Activated naive CD8-positive, alpha-beta T cell treated with anti-CD3 and anti-CD28 coated beads for 36 hours (primary cell): Measurements from ENCODE around the gene ERBB4. TPM values are rescaled to one million over a fixed set of nuclear protein-coding genes. Genes with fewer than 3 reads are reported as not detected.

Experiments used
- DNase-seq: peaks from one replicate; pipeline ENCODE4 v3.0.0; 2021
- H3K27ac Mint-ChIP-seq: one replicate; pipeline ENCODE4 v1.8.0; 2022; ENCODE audit warnings: mild to moderate bottlenecking, moderate library complexity, mixed read lengths
- H3K27me3 Mint-ChIP-seq: one replicate; pipeline ENCODE4 v1.8.0; 2022; ENCODE audit warnings: mild to moderate bottlenecking, mixed read lengths
- H3K36me3 Mint-ChIP-seq: one replicate; pipeline ENCODE4 v1.8.0; 2021; ENCODE audit warnings: mild to moderate bottlenecking, mixed read lengths
- H3K4me1 Mint-ChIP-seq: one replicate; pipeline ENCODE4 v1.8.0; 2021; ENCODE audit warnings: mixed read lengths
- H3K4me3 Mint-ChIP-seq: one replicate; pipeline ENCODE4 v1.8.0; 2022; ENCODE audit warnings: mild to moderate bottlenecking, moderate library complexity, mixed read lengths
- H3K9me3 Mint-ChIP-seq: one replicate; pipeline ENCODE4 v1.8.0; 2022; ENCODE audit warnings: mixed read lengths
- total RNA-seq, 2 experiments: library from RNA; stranded (reverse); gene quantifications; one replicate each; pipeline ENCODE4 v1.2.3, GENCODE V29; 2021

ERBB4 gene
- total RNA-seq, 2 experiments from 2014 or later = not detected

GRCh38 chr2:211347328-211347727, 1191.3 kb downstream of the ERBB4 start:
- DNase-seq = no peak
- Mint-ChIP-seq H3K9me3 (peaks cover 1% of the 10 kb centered on the region), H3K4me1 (no peaks in the 10 kb centered on the region), H3K27me3 (no peaks in the 10 kb centered on the region), H3K4me3 (no peak overlapping the region), H3K27ac (no peak overlapping the region), H3K36me3 (no peaks in the 10 kb centered on the region)

- Mint-ChIP-seq H3K27ac (no peak overlapping the region), H3K9me3 (peaks cover 1% of the 10 kb centered on the region), H3K4me3 (no peak overlapping the region), H3K4me1 (no peaks in the 10 kb centered on the region), H3K27me3 (no peaks in the 10 kb centered on the region), H3K36me3 (no peaks in the 10 kb centered on the region)
- DNase-seq = no peak
These were observed 1194.3 kb downstream of the ERBB4 start for GRCh38 chr2:211344289-211344688.

- Mint-ChIP-seq H3K27me3 (no peaks in the 10 kb centered on the region), H3K4me3 (no peak overlapping the region), H3K9me3 (peaks cover 3% of the 10 kb centered on the region), H3K4me1 (no peaks in the 10 kb centered on the region), H3K36me3 (no peaks in the 10 kb centered on the region), H3K27ac (no peak overlapping the region)
- no peak for DNase-seq
These were observed 1205.2 kb downstream of the ERBB4 start for GRCh38 chr2:211333377-211333776.

- DNase-seq = no peak
- Mint-ChIP-seq H3K4me1 (no peaks in the 10 kb centered on the region), H3K27ac (no peak overlapping the region), H3K9me3 (peaks cover 3% of the 10 kb centered on the region), H3K4me3 (no peak overlapping the region), H3K27me3 (no peaks in the 10 kb centered on the region), H3K36me3 (no peaks in the 10 kb centered on the region)
These were observed 1206.9 kb downstream of the ERBB4 start for GRCh38 chr2:211331736-211332135.

- no peaks in the 10 kb centered on the region for H3K36me3 Mint-ChIP-seq
- no peak for DNase-seq
- H3K4me3 Mint-ChIP-seq = no peak overlapping the region
- H3K27me3 Mint-ChIP-seq = no peaks in the 10 kb centered on the region
- H3K9me3 Mint-ChIP-seq = no peaks in the 10 kb centered on the region
- no peaks in the 10 kb centered on the region for H3K4me1 Mint-ChIP-seq
- H3K27ac Mint-ChIP-seq = no peak overlapping the region
These were observed 1208.7 kb downstream of the ERBB4 start for GRCh38 chr2:211329882-211330281.

GRCh38 chr2:211329421-211329820, 1209.2 kb downstream of the ERBB4 start:
- Mint-ChIP-seq H3K4me1 (no peaks in the 10 kb centered on the region), H3K4me3 (no peak overlapping the region)
- no peak for DNase-seq

GRCh38 chr2:211328126-211328525, 1210.5 kb downstream of the ERBB4 start:
- Mint-ChIP-seq H3K4me1 (no peaks in the 10 kb centered on the region), H3K9me3 (peaks cover 3% of the 10 kb centered on the region), H3K36me3 (no peaks in the 10 kb centered on the region)

More at GRCh38 chr2:211329421-211329820, 1209.2 kb downstream of the ERBB4 start:
- no peaks in the 10 kb centered on the region for H3K27me3 Mint-ChIP-seq
- H3K9me3 Mint-ChIP-seq = no peaks in the 10 kb centered on the region
- no peak overlapping the region for H3K27ac Mint-ChIP-seq
- no peaks in the 10 kb centered on the region for H3K36me3 Mint-ChIP-seq

More at GRCh38 chr2:211328126-211328525, 1210.5 kb downstream of the ERBB4 start:
- DNase-seq = no peak
- Mint-ChIP-seq H3K27me3 (no peaks in the 10 kb centered on the region), H3K4me3 (no peak overlapping the region), H3K27ac (no peak overlapping the region)
